Measurements from ENCODE around the gene LSM2.
"Not testable (repeated sequence)": the region's sequence is repeated elsewhere in the genome, so short reads cannot be mapped to it uniquely, and the experiment has no call there.

LSM2 gene

GRCh38 chr6:31827286-31828079 lies 20.7 kb upstream of the LSM2 start, which contains the start of gene HSPA1B:
HSPA1B (plus strand) TSS chr6:31827738; CDS start chr6:31827951, 213 bp downstream.
- peak; percentile 94 to 95 for DNase-seq

- no peak for DNase-seq
These were observed 20.1 kb upstream of the LSM2 start for GRCh38 chr6:31826793-31827285.

DNA sequence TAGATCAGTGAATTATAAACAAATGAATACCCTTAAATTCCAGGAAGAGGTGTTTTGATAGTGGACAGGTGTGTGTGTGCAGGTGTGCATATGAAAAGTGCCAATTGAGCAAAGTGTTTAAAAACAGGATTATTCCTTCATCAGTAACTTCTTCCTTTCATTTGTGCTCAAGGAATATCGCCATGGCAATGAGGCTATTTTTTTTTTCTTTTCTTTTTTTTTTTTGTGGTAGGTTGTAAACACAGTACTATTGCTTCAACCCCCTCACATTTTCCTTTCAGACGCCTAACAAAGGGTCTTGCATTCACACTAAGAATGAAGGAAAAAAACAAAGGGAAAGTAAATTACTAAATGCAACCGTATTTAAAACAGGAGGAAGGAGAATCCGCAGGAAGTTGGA lies 18.8 kb upstream of the LSM2 start:
- DNase-seq = no peak

GRCh38 chr6:31823592-31824196 lies 16.9 kb upstream of the LSM2 start:
- DNase-seq = not testable (repeated sequence)

- peak; percentile 76 to 78 for DNase-seq
These were observed 15.5 kb upstream of the LSM2 start for GRCh38 chr6:31822036-31822821.

DNA sequence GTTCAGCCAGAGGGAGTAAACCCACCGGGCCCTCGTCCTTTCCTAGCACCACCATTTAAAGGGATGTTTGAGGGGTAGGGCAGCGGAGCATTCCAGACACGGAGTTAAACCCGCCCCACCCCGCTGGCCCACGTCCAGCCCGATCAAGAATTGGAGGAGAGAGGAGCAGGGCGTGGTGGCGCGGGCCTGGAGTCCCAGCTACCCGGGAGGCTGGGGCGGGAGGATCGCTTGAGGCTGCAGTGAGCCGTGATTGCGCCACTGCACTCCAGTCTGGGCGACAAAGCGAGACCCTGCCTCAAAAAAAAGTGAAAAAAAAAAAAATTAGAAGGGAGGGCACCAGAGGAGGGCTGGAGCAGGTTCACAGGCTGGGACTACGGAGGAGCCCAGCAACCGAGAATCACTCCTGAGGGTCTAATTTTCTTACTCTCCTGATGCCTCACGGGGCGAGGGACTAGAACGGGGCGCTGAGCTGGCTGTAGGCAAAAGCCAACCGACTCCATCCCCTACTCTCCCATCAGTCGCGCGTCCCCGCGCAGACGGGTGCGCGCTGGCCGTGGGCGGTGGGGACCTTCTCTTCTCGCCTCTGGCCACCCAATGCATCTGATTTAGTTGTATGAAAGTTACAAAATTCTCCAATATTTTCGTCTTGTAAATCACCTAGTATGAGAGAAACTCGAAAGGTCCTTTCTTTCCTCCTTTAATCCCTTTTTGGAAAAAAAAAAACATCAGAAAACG lies 14.7 kb upstream of the LSM2 start:
- DNase-seq = no peak

DNA sequence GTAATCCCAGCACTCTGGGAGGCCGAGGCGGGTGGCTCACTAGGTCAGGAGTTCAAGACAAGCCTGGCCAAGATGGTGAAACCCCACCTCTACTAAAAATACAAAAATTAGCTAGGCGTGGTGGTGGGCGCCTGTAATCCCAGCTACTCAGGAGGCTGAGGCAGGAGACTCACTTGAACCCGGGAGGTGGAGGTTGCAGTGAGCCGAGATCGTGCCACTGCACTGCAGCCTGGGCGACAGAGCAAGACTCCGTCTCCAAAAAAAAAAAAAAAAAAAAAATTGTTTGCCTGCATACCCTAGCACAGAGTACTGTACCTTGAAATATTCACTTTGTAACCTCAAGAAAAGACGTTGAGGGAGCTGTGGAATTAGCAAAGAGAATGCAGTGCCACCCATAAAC lies 13.6 kb upstream of the LSM2 start:
- not testable (repeated sequence) for DNase-seq

DNA sequence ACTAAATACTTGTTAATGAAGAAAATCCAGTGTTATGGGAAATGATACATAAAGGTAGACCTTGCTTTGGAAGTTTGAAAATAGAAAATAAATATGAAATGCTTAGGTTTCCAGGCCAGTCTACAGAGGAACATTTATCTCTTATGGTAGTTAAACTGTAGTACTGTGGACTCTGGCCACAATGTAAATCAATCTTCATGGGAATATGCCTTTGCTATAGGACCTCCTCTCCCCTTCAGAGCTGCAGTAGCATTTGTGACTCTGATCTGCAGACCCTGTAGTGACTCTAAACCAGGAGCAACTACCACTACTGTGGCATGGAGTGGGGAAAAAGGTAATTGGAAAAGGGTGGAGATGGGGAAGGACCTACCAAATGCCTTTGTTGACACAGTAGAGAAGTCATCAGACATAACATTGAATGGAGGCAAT lies 13.1 kb upstream of the LSM2 start:
- DNase-seq = no peak

DNA sequence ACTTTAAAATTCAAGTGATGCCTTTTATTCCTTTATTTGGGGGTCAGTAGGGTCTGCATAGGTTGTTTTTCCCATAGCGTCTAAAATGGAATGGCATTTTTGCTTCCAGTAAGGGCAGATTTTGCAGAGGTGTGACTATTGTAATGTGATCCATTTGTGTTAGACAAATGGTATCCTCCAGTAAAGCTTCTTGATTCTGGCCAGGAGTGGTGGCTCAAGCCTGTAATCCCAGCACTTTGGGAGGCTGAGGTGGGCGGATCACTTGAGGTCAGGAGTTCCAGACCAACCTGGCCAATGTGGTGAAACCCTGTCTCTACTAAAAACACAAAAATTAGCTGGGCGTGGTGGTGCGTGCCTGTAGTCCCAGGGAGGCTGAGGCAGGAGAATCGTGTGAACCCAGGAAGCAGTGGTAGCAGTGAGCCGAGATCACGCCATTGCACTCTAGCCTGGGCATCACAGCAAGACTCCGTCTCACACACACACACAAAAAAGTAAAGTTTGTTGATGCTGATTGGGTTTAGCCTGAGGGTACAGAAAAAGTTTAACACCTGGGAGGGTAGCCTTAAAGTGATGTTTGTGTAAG lies 11.3 kb upstream of the LSM2 start:
- peak in 1 of 2 donors; percentile 31 for DNase-seq

GRCh38 chr6:31817133-31817928 lies 10.6 kb upstream of the LSM2 start:
- DNase-seq = peak in 1 of 2 donors; percentile 63

DNA sequence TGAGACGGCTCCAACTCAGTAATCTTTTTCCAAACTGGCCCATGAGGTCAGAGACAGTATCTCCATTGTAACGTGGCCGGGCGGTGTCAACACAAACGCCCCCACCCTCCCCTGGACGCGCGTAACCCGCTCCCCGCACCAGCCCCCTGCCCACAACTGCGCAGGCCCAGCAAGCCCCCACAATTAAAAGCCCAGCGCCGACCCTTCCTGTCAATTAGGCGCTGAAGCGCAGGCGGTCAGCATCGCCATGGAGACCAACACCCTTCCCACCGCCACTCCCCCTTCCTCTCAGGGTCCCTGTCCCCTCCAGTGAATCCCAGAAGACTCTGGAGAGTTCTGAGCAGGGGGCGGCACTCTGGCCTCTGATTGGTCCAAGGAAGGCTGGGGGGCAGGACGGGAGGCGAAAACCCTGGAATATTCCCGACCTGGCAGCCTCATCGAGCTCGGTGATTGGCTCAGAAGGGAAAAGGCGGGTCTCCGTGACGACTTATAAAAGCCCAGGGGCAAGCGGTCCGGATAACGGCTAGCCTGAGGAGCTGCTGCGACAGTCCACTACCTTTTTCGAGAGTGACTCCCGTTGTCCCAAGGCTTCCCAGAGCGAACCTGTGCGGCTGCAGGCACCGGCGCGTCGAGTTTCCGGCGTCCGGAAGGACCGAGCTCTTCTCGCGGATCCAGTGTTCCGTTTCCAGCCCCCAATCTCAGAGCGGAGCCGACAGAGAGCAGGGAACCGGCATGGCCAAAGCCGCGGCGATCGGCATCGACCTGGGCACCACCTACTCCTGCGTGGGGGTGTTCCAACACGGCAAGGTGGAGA lies 8.5 kb upstream of the LSM2 start, which contains the start of the genes HSPA1A and HSPA1L:
TSS of gene HSPA1A (plus strand) at position 519 of the 814 bp plus-strand sequence. CDS start at position 733, 214 bp downstream.
TSS of gene HSPA1L (minus strand) at position 259 of the 814 bp plus-strand sequence. CDS start 3,311 bp downstream, outside the sequence.
- peak; percentile 86 for DNase-seq

GRCh38 chr6:31814677-31815024 lies 7.9 kb upstream of the LSM2 start:
- peak; percentile 73 to 81 for DNase-seq

GRCh38 chr6:31813465-31813849 lies 6.7 kb upstream of the LSM2 start:
- no peak for DNase-seq

DNA sequence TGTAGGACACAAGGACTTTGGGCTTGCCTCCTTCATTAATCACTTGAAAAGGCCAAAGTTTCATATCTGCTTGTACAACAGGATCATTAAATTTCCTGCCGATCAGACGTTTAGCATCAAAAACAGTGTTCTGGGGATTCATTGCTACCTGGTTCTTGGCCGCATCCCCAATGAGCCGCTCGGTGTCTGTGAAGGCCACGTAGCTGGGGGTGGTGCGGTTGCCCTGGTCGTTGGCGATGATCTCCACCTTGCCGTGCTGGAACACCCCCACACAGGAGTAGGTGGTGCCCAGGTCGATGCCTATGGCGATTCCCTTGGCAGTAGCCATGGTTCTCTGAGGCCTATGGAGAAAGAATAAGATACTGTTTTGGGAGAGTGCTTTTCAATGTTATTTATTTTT lies 4.9 kb upstream of the LSM2 start:
- DNase-seq = no peak

- not testable (repeated sequence) for DNase-seq
These were observed 1.8 kb upstream of the LSM2 start for GRCh38 chr6:31808599-31808998.

GRCh38 chr6:31805939-31806469 lies 762 bp downstream of the LSM2 start:
- DNase-seq = no peak

DNA sequence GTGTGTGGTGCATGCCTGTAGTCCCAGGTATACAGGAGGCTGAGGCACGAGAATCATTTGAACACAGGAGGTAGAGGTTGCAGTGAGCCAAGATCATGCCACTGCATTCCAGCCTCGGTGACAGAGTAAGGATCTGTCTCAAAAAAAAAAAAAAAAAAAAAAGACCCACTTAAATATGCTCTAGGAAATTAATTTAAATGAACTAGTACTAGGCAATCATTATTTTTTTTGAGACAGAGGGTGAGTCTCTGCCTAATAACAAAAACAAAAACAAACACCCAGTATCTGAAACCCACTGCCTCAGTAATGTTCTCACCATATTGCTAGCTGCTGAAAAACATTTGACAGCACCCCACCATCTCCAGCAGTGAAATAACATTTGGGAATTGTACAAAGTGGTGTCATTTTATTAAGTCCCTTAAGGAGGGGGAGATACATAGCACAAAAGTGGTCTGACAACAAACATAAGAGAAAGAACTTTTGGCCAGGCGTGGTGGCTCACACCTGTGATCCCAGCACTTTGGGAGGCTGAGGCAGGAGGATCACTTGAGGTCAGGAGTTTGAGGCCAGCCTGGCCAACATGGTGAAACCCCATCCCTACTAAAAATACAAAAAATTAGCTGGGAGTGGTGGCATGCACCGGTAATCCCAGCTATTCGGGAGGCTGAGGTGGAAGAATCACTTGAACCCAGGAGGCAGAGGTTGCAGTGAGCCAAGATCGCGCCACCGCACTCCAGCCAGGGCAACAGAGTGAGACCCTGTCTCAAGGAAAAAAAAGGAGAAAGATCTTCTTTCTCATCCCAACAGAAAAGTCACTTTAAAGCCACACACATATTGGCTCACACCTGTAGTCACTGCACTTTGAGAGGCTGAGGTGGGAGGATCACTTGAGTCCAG lies 5.5 kb downstream of the LSM2 start:
- not testable (repeated sequence) for DNase-seq

- no peak for DNase-seq
These were observed 7.0 kb downstream of the LSM2 start for GRCh38 chr6:31799781-31800180.

DNA sequence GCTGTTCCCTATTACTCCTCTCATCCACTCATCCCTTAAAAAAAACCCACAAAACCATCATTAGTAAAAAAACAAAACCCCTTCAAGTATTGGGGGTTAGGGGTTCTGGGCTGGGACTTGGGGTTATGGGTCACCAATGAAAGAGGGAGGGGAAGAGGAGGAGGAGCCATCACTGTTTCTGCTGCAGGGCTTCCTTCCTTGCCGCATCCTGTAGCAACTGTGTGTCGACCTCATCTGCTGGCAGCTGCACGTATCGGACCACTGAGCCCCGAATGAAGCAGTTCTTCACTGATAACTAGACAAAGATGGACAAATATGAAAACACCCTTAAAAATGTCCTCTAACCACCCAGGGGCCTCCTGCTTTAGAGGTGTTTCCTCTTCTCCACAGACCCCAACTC lies 9.2 kb downstream of the LSM2 start:
- peak; percentile 53 to 65 for DNase-seq
